HepG2 (cell line): ENCODE results near the gene IGDCC3. TPM values are rescaled to one million over a fixed set of nuclear protein-coding genes. Genes with fewer than 3 reads are reported as not detected.

Experiments
- ATAC-seq: fragments of 200-7000 bp; cut with Tn5 transposase; 3 replicates; pipeline ENCODE4 v1.9.1; 2020; ENCODE audit warnings: mild to moderate bottlenecking, moderate library complexity
- BruUV-seq: library from RNA; stranded (reverse); fragments of 400-500 nt; replicated peaks from 2 replicates; lab custom pipeline; 2021; lab: Mats Ljungman, UMichigan
- CTCF ChIA-PET: fragments of 300-600 bp; formaldehyde crosslinking; extraction: SDS; loops from one replicate; lab custom pipeline; 2021; ENCODE audit warnings: low total read pairs, inconsistent platforms, low intra/inter-chr PET ratio; lab: Yijun Ruan, JAX
- POLR2A ChIA-PET: fragments of 350-600 bp; sonication (Branson Sonifier 250); formaldehyde crosslinking; loops from one replicate; lab custom pipeline; 2020; ENCODE audit warnings: antibody characterized with exemption, inconsistent platforms; lab: Yijun Ruan, JAX
- DNase-seq: peaks from one replicate; pipeline ENCODE4 v3.0.0-alpha.2; 2015; ENCODE audit warnings: low spot score
- FAIRE-seq: peaks from 3 replicates; lab custom pipeline; 2011; peaks lifted over from hg19 to GRCh38; lab: Jason Lieb, UNC
- H2AFZ ChIP-seq: one replicate; pipeline ENCODE4 v1.6.1; 2011; ENCODE audit warnings: low read length, inconsistent platforms
- H3K27ac ChIP-seq: fragments of 300-600 bp; 3 replicates; pipeline ENCODE4 v1.8.0; 2011; ENCODE audit warnings: mixed run types, mild to moderate bottlenecking, mixed read lengths, low read length, inconsistent platforms; ENCODE audit not compliant: insufficient read depth; ENCODE audit errors: extremely low read length
- H3K27me3 ChIP-seq, 2 experiments: fragments of 200-600 bp in 1 of 2; 2 replicates in 1 of 2; 3 replicates in 1 of 2; pipeline versions ENCODE4 v1.6.0 to v1.8.0; 2011; ENCODE audit warnings: low read length in 2 of 2, mild to moderate bottlenecking in 2 of 2, moderate library complexity in 2 of 2, inconsistent platforms in 1 of 2; ENCODE audit not compliant: insufficient read depth in 2 of 2, control insufficient read depth in 1 of 2
- H3K36me3 ChIP-seq, 2 experiments: fragments of 200-600 bp in 1 of 2; replicated peaks in 1 of 2; 2 replicates in 1 of 2; 3 replicates in 1 of 2; pipeline versions ENCODE4 v1.5.1 to v1.8.0; 2011; ENCODE audit warnings: low read length in 2 of 2, inconsistent platforms in 1 of 2; ENCODE audit not compliant: insufficient read depth in 2 of 2, control insufficient read depth in 1 of 2
- H3K4me1 ChIP-seq: 2 replicates; pipeline ENCODE4 v1.5.1; 2012; ENCODE audit warnings: low read length, inconsistent platforms; ENCODE audit not compliant: insufficient read depth
- H3K4me2 ChIP-seq: 2 replicates; pipeline ENCODE4 v1.6.0; 2011; ENCODE audit warnings: low read depth, low read length, inconsistent platforms
- H3K4me3 ChIP-seq, 3 experiments: fragments of 200-600 bp in 1 of 3; sonication (generic), shearing (Covaris generic) in 1 of 3; replicated peaks in 1 of 3; 2 replicates each; pipeline ENCODE4 v1.5.1; 2011 to 2016; ENCODE audit warnings: low read length in 3 of 3, inconsistent platforms in 2 of 3, low read depth in 2 of 3, mild to moderate bottlenecking in 2 of 3, control low read depth in 1 of 3, mixed read lengths in 1 of 3; ENCODE audit not compliant: insufficient read depth in 1 of 3
- H3K79me2 ChIP-seq: one replicate; pipeline ENCODE4 v1.6.1; 2011; ENCODE audit warnings: low read length, inconsistent platforms; ENCODE audit not compliant: insufficient read depth
- H3K9ac ChIP-seq: 2 replicates; pipeline ENCODE4 v1.6.0; 2011; ENCODE audit warnings: mild to moderate bottlenecking, low read depth, low read length, inconsistent platforms; ENCODE audit not compliant: insufficient read depth
- H3K9me3 ChIP-seq: 2 replicates; pipeline ENCODE4 v1.5.1; 2012; ENCODE audit warnings: mild to moderate bottlenecking, low read length
- H4K20me1 ChIP-seq: 2 replicates; pipeline ENCODE4 v1.6.0; 2011; ENCODE audit warnings: inconsistent platforms, mild to moderate bottlenecking, low read length, moderate library complexity; ENCODE audit not compliant: insufficient read depth
- ARHGAP35 ChIP-seq: sonication (generic); formaldehyde crosslinking; IDR thresholded peaks from 2 replicates; pipeline ENCODE4 v1.9.0; 2022; ENCODE audit warnings: mild to moderate bottlenecking, inconsistent platforms, moderate library complexity, missing genetic modification reagents, borderline replicate concordance
- ATF1 ChIP-seq: IDR thresholded peaks from 2 replicates; pipeline ENCODE4 v1.6.1; 2016; ENCODE audit warnings: mild to moderate bottlenecking, control low read depth
- EZH2 ChIP-seq: conservative IDR thresholded peaks from 2 replicates; pipeline ENCODE4 v1.6.1; 2012; ENCODE audit warnings: mild to moderate bottlenecking, low read depth, low read length, moderate library complexity
- HDAC1 ChIP-seq: sonication (generic); formaldehyde crosslinking; IDR thresholded peaks from 2 replicates; pipeline ENCODE4 v1.5.1; 2020; ENCODE audit warnings: mild to moderate bottlenecking, missing genetic modification reagents
- PPARG ChIP-seq: conservative IDR thresholded peaks from 2 replicates; pipeline ENCODE4 v1.6.1; 2016; ENCODE audit warnings: missing biosample characterization, missing genetic modification reagents
- RBM39 ChIP-seq: fragments of 200-400 bp; formaldehyde crosslinking; IDR thresholded peaks from one replicate; pipeline ENCODE4 v1.6.1; 2018; ENCODE audit warnings: antibody characterized with exemption, mild to moderate bottlenecking, low read depth, low read length; ENCODE audit not compliant: poor library complexity, severe bottlenecking
- RFXAP ChIP-seq: sonication (generic); formaldehyde crosslinking; IDR thresholded peaks from 2 replicates; pipeline ENCODE4 v1.4.0; 2020; ENCODE audit warnings: missing genetic modification reagents, borderline replicate concordance
- THYN1 ChIP-seq: sonication (generic); formaldehyde crosslinking; IDR thresholded peaks from 2 replicates; pipeline ENCODE4 v1.8.1; 2023; ENCODE audit warnings: low read depth, mild to moderate bottlenecking, moderate library complexity, missing genetic modification reagents, borderline replicate concordance
- ZNF343 ChIP-seq: sonication (generic); formaldehyde crosslinking; IDR thresholded peaks from 2 replicates; pipeline ENCODE4 v1.4.0; 2020; ENCODE audit warnings: mild to moderate bottlenecking, missing genetic modification reagents
- ZNF432 ChIP-seq: sonication (generic); formaldehyde crosslinking; IDR thresholded peaks from 2 replicates; pipeline ENCODE4 v1.5.0; 2020; ENCODE audit warnings: missing genetic modification reagents, mild to moderate bottlenecking, borderline replicate concordance
- ZNF629 ChIP-seq: sonication (generic); formaldehyde crosslinking; conservative IDR thresholded peaks from 2 replicates; pipeline ENCODE4 v1.5.0; 2020; ENCODE audit warnings: missing genetic modification reagents
- ZNF709 ChIP-seq: sonication (generic); formaldehyde crosslinking; IDR thresholded peaks from 2 replicates; pipeline ENCODE4 v1.5.0; 2020; ENCODE audit warnings: mild to moderate bottlenecking, missing genetic modification reagents
- WGBS: methylation state at CpG from one replicate; pipeline ENCODE4 v1.1.6; 2017; ENCODE audit warnings: low lambda C conversion rate; 5-methylcytosine and 5-hydroxymethylcytosine counted together
- in situ Hi-C: cut with HindIII; loops from 2 replicates; pipeline ENCODE4 v1.10.0; 2017; ENCODE audit warnings: low pct_unique_long_range_greater_than_20kb; ENCODE audit not compliant: extremely low pct_ligation_motif_present
- intact Hi-C: fragments of 100-400 bp; cut with micrococcal nuclease; formaldehyde crosslinking; loops from one replicate; pipeline ENCODE4 v1.10.0; 2022; ENCODE audit not compliant: unreplicated experiment
- polyA plus RNA-seq, 8 experiments: library from polyadenylated mRNA; depleted of rRNA in 3 of 8; stranded (reverse) in 7 of 8; unstranded in 1 of 8; fragments of >200 nt; fragmentation: Illumina TruSeq in 4 of 8; extraction: Trizol in 4 of 8; gene quantifications; 2 replicates each; pipeline versions ENCODE4 v1.2.1 to v1.2.3, GENCODE V29; 2011 to 2016; ENCODE audit warnings: low read depth in 4 of 8, missing spikeins in 1 of 8, mixed read lengths in 1 of 8; ENCODE audit not compliant: insufficient read depth in 1 of 8
- total RNA-seq, 5 experiments: library from RNA; depleted of rRNA; stranded (reverse); fragments of >200 nt; fragmentation: Illumina TruSeq; extraction: Trizol; gene quantifications; 2 replicates each; pipeline ENCODE4 v1.2.3, GENCODE V29; 2016; ENCODE audit warnings: low read depth in 1 of 5
- TF ChIP-seq, protein P1 (sequence below): IDR thresholded peaks from 2 replicates; pipeline ENCODE4 v1.6.1; 2016; ENCODE audit warnings: missing genetic modification reagents, missing compliant biosample characterization
- TF ChIP-seq, protein P2 (sequence below): IDR thresholded peaks from 2 replicates; pipeline ENCODE4 v1.6.1; 2016; ENCODE audit warnings: missing biosample characterization, missing genetic modification reagents, low read depth
- TF ChIP-seq, protein P3 (sequence below): fragments of 450-650 bp; IDR thresholded peaks from 2 replicates; pipeline ENCODE4 v1.6.1; 2016
- TF ChIP-seq, protein P4 (sequence below): sonication (generic); IDR thresholded peaks from 2 replicates; pipeline ENCODE4 v1.6.1; 2016; ENCODE audit warnings: low read depth, borderline replicate concordance
- TF ChIP-seq, protein P5 (sequence below): sonication (generic); formaldehyde crosslinking; IDR thresholded peaks from 2 replicates; pipeline ENCODE4 v1.5.1; 2020; ENCODE audit warnings: mild to moderate bottlenecking, missing genetic modification reagents, borderline replicate concordance

Gene IGDCC3
- total and polyA plus RNA-seq, 2 of the 13 experiments (the other 11 are each of a cell fraction or from before 2014, with no cell fraction given): 30.1 to 51.8 TPM

DNA sequence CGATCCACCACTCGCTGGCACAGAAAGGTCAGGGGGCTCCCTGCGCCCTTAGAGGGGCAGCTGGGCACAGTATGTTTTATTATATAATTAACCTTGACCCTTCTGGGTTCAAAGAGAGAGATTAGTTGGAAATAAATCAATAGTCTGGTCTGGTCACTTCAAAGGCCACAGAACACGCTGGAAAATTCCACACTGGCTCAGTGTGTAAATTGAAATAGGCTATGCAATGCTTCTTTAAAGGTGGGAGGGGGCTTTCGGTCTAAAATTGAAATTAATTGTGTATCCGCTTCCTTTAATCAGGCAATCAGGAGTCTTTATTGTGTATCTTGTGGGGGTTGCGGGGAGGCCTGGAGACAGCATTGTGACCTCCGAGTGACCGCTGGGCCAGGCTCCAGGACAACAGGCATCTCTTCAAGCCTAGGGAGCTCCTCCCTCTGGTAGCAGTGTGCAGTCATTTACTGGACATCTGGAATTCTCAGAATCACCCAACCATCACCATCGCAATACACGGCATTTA, 65.3 kb downstream of the IGDCC3 start:
- 2% methylated on average over 11 of the region's 11 CpGs for WGBS
- FAIRE-seq: peak; percentile 82
- no TSS peak for BruUV-seq
- Histone ChIP-seq H3K27me3 (no peaks in the 10 kb centered on the region; a peak in 1 of 5 replicates), H3K9ac (peak overlapping the region; percentile 52; the same call in 1 of the 2 replicates), H3K9me3 (no peaks in the 10 kb centered on the region), H3K79me2 (no peaks in the 10 kb centered on the region), H3K4me3 (peak overlapping the region in 2 of 3 experiments; percentile 43 to 51; a peak in 5 of 6 replicates), H3K27ac (no peak overlapping the region), H4K20me1 (no peaks in the 10 kb centered on the region), H3K4me1 (peaks cover 42% of the 10 kb centered on the region), H3K36me3 (no peaks in the 10 kb centered on the region), H3K4me2 (peak overlapping the region; percentile 94), H2AFZ (no peak overlapping the region)
- in situ Hi-C loops: no loop called here
- ChIA-PET POLR2A (interaction anchor here (0.7 to 3.9 kb wide), 8 partner anchors 8 to 127 kb away, joined by 3 to 29 read pairs (median 3); partner anchors contain the start of genes CLPX and RNU5B-1), CTCF (no interaction called here)
- peak; percentile 85 for ATAC-seq
- DNase-seq: peak; percentile 73
- intact Hi-C loops: loop anchor here (1.0 kb wide), 1 partner anchor 8 kb away; the partner anchor contains the start of gene RNU5B-1
- TF ChIP-seq, protein P1, sequence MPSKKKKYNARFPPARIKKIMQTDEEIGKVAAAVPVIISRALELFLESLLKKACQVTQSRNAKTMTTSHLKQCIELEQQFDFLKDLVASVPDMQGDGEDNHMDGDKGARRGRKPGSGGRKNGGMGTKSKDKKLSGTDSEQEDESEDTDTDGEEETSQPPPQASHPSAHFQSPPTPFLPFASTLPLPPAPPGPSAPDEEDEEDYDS (CRISPR knock-in tag): no peak
- no peak for TF ChIP-seq EZH2
- TF ChIP-seq, protein P2, sequence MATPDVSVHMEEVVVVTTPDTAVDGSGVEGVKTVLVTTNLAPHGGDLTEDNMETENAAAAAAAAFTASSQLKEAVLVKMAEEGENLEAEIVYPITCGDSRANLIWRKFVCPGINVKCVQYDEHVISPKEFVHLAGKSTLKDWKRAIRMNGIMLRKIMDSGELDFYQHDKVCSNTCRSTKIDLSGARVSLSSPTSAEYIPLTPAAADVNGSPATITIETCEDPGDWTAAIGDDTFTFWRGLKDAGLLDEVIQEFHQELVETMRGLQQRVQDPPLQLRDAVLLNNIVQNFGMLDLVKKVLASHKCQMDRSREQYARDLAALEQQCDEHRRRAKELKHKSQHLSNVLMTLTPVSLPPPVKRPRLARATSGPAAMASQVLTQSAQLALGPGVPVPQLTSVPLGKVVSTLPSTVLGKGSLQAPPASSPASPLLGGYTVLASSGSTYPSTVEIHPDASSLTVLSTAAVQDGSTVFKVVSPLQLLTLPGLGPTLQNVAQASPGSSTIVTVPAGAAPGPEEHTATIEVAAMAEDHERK (CRISPR knock-in tag): no peak
- TF ChIP-seq HDAC1 (CRISPR knock-in tag): peak; percentile 56
- no peak for TF ChIP-seq ZNF709 (CRISPR knock-in tag)
- TF ChIP-seq, protein P3, sequence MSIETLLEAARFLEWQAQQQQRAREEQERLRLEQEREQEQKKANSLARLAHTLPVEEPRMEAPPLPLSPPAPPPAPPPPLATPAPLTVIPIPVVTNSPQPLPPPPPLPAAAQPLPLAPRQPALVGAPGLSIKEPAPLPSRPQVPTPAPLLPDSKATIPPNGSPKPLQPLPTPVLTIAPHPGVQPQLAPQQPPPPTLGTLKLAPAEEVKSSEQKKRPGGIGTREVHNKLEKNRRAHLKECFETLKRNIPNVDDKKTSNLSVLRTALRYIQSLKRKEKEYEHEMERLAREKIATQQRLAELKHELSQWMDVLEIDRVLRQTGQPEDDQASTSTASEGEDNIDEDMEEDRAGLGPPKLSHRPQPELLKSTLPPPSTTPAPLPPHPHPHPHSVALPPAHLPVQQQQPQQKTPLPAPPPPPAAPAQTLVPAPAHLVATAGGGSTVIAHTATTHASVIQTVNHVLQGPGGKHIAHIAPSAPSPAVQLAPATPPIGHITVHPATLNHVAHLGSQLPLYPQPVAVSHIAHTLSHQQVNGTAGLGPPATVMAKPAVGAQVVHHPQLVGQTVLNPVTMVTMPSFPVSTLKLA: no peak
- no peak for TF ChIP-seq THYN1
- TF ChIP-seq ZNF432 (CRISPR knock-in tag): no peak
- no peak for TF ChIP-seq RBM39
- TF ChIP-seq ZNF629 (CRISPR knock-in tag): no peak
- TF ChIP-seq RFXAP (CRISPR knock-in tag): 0 out of 2 replicates have a peak, but pooled peaks have one; percentile 19
- TF ChIP-seq ARHGAP35 (CRISPR knock-in tag): no peak
- TF ChIP-seq, protein P4, sequence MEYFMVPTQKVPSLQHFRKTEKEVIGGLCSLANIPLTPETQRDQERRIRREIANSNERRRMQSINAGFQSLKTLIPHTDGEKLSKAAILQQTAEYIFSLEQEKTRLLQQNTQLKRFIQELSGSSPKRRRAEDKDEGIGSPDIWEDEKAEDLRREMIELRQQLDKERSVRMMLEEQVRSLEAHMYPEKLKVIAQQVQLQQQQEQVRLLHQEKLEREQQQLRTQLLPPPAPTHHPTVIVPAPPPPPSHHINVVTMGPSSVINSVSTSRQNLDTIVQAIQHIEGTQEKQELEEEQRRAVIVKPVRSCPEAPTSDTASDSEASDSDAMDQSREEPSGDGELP: 0 out of 2 replicates have a peak, but pooled peaks have one; percentile 17
- TF ChIP-seq, protein P5, sequence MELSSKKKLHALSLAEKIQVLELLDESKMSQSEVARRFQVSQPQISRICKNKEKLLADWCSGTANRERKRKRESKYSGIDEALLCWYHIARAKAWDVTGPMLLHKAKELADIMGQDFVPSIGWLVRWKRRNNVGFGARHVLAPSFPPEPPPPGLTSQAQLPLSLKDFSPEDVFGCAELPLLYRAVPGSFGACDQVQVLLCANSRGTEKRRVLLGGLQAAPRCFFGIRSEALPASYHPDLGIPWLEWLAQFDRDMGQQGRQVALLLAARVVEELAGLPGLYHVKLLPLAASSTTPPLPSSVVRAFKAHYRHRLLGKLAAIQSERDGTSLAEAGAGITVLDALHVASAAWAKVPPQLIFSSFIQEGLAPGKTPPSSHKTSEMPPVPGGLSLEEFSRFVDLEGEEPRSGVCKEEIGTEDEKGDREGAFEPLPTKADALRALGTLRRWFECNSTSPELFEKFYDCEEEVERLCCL (CRISPR knock-in tag): no peak
- TF ChIP-seq ATF1 (CRISPR knock-in tag): no peak
- peak; percentile 17; the same call in 1 of the 2 replicates for TF ChIP-seq PPARG
- TF ChIP-seq ZNF343 (CRISPR knock-in tag): no peak
